ENCODE results near the gene SENP6.
"Not testable (repeated sequence)": the region's sequence is repeated elsewhere in the genome, so short reads cannot be mapped to it uniquely, and the experiment has no call there.

The SENP6 gene, protein sequence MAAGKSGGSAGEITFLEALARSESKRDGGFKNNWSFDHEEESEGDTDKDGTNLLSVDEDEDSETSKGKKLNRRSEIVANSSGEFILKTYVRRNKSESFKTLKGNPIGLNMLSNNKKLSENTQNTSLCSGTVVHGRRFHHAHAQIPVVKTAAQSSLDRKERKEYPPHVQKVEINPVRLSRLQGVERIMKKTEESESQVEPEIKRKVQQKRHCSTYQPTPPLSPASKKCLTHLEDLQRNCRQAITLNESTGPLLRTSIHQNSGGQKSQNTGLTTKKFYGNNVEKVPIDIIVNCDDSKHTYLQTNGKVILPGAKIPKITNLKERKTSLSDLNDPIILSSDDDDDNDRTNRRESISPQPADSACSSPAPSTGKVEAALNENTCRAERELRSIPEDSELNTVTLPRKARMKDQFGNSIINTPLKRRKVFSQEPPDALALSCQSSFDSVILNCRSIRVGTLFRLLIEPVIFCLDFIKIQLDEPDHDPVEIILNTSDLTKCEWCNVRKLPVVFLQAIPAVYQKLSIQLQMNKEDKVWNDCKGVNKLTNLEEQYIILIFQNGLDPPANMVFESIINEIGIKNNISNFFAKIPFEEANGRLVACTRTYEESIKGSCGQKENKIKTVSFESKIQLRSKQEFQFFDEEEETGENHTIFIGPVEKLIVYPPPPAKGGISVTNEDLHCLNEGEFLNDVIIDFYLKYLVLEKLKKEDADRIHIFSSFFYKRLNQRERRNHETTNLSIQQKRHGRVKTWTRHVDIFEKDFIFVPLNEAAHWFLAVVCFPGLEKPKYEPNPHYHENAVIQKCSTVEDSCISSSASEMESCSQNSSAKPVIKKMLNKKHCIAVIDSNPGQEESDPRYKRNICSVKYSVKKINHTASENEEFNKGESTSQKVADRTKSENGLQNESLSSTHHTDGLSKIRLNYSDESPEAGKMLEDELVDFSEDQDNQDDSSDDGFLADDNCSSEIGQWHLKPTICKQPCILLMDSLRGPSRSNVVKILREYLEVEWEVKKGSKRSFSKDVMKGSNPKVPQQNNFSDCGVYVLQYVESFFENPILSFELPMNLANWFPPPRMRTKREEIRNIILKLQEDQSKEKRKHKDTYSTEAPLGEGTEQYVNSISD

GRCh38 chr6:75601304-75602245, at the start of gene SENP6:
TSS of gene SENP6 (plus strand) at chr6:75601880. CDS start at chr6:75602525, 645 bp downstream.
- DNase-seq, result peak; percentile 88

DNA sequence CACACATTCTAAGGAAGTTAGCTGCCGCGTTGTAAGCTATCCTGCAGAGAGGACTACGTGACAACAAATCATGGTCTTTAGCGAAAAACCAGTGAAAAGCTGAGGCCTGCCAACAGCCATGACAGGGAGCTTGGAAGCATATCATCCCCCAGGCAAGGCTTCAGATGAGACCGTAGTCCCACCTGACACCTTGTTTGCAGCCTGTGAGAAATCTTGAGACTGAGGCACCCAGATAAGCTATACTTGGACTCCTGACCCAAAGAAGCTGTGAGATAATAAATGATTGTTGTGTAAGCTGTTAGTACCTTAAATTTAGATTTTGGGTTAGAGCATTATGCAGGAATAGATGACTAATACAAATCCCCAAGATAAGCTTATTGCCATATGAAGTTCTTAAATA, 45.4 kb upstream of the SENP6 start:
- no peak for DNase-seq

- no peak for DNase-seq
Observed at GRCh38 chr6:75557068-75557467, 44.6 kb upstream of the SENP6 start.

GRCh38 chr6:75563032-75563431, 38.6 kb upstream of the SENP6 start:
- DNase-seq, result peak; percentile 31

- no peak for DNase-seq
Observed at GRCh38 chr6:75566137-75566767, 35.4 kb upstream of the SENP6 start.

GRCh38 chr6:75568100-75568499, 33.6 kb upstream of the SENP6 start:
- no peak for DNase-seq

GRCh38 chr6:75568965-75569364, 32.7 kb upstream of the SENP6 start:
- DNase-seq, result no peak

- DNase-seq, result peak; percentile 22
Observed at GRCh38 chr6:75570671-75571070, 31.0 kb upstream of the SENP6 start.

- DNase-seq, result no peak
Observed at GRCh38 chr6:75572072-75572471, 29.6 kb upstream of the SENP6 start.

GRCh38 chr6:75579951-75580350, 21.7 kb upstream of the SENP6 start:
- peak; percentile 9 for DNase-seq

- no peak for DNase-seq
Observed at GRCh38 chr6:75581231-75581630, 20.4 kb upstream of the SENP6 start.

- DNase-seq, result not testable (repeated sequence)
Observed at GRCh38 chr6:75584552-75584951, 17.1 kb upstream of the SENP6 start.

DNA sequence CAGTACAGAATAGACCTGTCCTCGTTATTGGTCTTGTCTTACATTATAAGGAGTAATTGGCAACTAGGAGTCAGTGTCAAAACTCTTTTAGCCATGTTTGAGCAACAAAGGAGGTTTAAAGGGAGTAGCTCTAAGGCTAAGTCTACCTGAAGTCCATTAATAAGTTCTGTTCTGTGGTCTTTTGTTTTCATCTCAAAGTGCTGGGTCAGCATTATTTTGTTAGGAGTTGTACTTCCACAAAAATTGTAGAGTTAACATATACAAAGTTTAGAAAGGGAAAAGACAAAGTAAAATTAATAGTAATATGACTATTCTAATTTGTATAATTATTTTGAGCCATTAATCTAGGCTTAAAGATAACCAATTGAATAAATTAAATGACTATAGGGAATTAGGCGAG, 12.7 kb upstream of the SENP6 start:
- no peak for DNase-seq

DNA sequence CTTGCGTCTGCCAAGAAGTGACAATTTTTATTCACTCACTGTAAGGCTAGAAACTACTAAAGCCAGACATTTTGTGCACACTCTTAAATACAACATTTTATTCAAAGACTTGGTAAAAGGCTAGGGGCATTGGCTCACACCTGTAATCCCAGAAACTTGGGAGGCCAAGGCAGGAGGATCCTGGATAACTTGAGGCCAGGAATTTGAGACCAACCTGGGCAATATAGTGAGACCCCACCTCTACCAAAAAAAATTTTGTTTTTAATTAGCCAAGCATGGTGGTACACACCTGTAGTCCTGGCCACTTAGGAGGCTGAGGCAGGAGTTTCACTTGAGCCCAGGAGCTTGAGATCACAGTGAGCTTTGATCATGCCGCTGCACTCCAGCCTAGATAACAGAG, 11.3 kb upstream of the SENP6 start:
- no peak for DNase-seq

DNA sequence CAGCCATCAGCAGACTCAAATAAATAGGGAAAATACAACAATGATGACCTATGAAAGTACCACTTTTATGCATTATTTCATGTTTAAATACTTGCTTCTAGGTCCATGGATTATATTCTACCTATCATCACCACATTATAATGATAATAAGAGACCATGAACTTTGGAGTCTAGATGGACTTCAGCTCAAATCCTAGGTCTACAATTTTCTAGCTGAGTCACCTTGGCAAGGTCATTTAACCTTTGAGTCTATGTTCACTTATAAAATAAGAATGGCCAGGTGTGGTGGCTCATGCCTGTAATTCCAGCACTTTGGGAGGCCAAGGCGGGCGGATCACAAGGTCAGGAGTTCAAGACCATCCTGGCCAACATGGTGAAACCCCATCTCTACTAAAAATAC, 5.3 kb upstream of the SENP6 start:
- not testable (repeated sequence) for DNase-seq

DNA sequence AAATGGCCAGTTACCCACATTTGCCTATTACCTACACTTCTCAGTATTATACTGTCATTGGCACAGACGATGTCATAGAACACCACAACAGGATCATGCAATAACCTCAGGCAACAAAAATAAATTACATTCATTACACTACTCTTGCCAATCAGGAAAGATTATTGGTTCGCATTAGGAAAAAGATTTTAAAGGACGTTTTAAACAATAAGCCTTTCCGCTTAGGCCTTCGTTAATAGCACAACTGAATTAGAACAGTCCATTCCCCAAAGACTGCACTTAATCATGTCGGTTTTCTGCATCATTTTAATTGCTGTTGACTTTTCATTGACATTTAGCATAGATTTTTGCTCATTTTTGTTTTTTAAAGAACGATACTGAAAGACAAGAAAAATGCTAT, 912 bp upstream of the SENP6 start:
- DNase-seq, result no peak

- peak; percentile 67 for DNase-seq
Observed at GRCh38 chr6:75602246-75603105, 796 bp downstream of the SENP6 start.

- DNase-seq, result no peak
Observed at GRCh38 chr6:75603106-75603420, 1.4 kb downstream of the SENP6 start.

DNA sequence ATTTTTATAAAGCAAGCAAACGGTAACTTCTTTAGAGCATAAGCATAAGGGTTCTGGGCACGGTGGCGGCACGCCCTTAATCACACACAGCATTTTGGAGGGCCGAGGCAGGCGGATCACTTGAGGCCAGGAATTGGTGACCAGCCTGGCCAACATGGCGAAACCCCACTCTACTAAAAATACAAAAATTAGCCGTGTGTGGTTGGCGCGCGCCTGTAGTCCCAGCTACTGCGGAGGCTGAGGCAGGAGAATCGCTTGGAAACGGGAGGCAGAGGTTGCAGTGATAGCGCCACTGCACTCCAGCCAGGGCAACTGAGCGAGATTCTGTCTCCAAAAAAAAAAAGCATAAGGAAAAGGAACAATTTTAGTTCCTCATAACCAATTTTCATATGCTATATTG, 2.6 kb downstream of the SENP6 start:
- DNase-seq, result no peak

DNA sequence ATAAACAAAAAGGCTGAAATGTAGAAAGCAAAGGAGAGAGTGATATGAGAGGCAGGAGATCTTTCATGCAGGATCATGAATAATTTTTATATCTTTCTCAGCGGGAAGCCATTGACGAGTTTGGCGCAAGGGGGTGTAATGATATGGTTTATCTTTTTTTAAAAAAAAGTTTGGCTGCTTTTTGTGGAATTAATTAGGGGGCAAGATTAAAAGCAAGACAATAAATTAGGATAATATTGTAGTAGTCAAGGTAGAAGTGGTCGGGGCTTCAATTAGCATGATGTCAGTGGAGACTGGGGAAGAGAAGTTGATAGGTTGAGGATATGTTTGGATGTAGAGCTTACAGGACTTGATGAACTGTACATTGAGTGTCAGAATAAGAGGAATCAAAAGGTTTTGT, 4.0 kb downstream of the SENP6 start:
- no peak for DNase-seq

GRCh38 chr6:75608304-75608703, 6.6 kb downstream of the SENP6 start:
- no peak for DNase-seq
